PFSK-1 (cell line): ENCODE data around the gene IGFN1.

Source experiments
- POLR2AphosphoS5 ChIP-seq: IDR thresholded peaks from 2 replicates; pipeline ENCODE4 v1.6.1; 2012; ENCODE audit warnings: low read depth, mild to moderate bottlenecking, control low read depth, low read length, moderate library complexity
- REST ChIP-seq, 2 experiments: IDR thresholded peaks; 2 replicates each; pipeline versions ENCODE4 v1.6.1 to v1.8.0; 2011 to 2012; ENCODE audit warnings: low read depth in 2 of 2, low read length in 2 of 2, control low read depth in 1 of 2, inconsistent platforms in 1 of 2, mild to moderate bottlenecking in 1 of 2, moderate library complexity in 1 of 2; ENCODE audit not compliant: insufficient read depth in 1 of 2
- SIN3A ChIP-seq: IDR thresholded peaks from 2 replicates; pipeline ENCODE4 v1.6.1; 2012; ENCODE audit warnings: mild to moderate bottlenecking, low read length, moderate library complexity, borderline replicate concordance; ENCODE audit not compliant: insufficient read depth
- TAF1 ChIP-seq: IDR thresholded peaks from 2 replicates; pipeline ENCODE4 v1.6.1; 2012; ENCODE audit warnings: low read length, control low read depth, borderline replicate concordance; ENCODE audit not compliant: insufficient read depth

GRCh38 chr1:201183753-201184152, 6.9 kb upstream of the IGFN1 start:
- TF ChIP-seq POLR2AphosphoS5 (no peak), SIN3A (no peak), REST (IDR thresholded peaks at IDR 0.05; ENCODE audit: insufficient read depth in 1 of 2, low read depth in 2 of 2, low read length in 2 of 2) (no peak), TAF1 (no peak)
